T-helper 2 cell treated with Interferon-gamma antibody and Interleukin-4, amounts not matched to agents 5 μg/mL and 100 μg/mL, for 36 hours (primary cell): ENCODE data around the gene STYK1.
"Not testable (repeated sequence)": the region's sequence is repeated elsewhere in the genome, so short reads cannot be mapped to it uniquely, and the experiment has no call there.

Experiments
- DNase-seq: peaks from one replicate; pipeline ENCODE4 v3.0.0; 2021; ENCODE audit warnings: low spot score
- H3K27ac Mint-ChIP-seq: one replicate; pipeline ENCODE4 v1.8.0; 2021; ENCODE audit warnings: mild to moderate bottlenecking, mixed read lengths
- H3K27me3 Mint-ChIP-seq: one replicate; pipeline ENCODE4 v1.8.0; 2021; ENCODE audit warnings: low read depth, mixed read lengths
- H3K36me3 Mint-ChIP-seq: one replicate; pipeline ENCODE4 v1.8.0; 2021; ENCODE audit warnings: low read depth, mixed read lengths
- H3K4me1 Mint-ChIP-seq: one replicate; pipeline ENCODE4 v1.8.0; 2021; ENCODE audit warnings: low read depth, mixed read lengths
- H3K4me3 Mint-ChIP-seq: one replicate; pipeline ENCODE4 v1.8.0; 2022; ENCODE audit warnings: mild to moderate bottlenecking, moderate library complexity, mixed read lengths
- H3K9me3 Mint-ChIP-seq: one replicate; pipeline ENCODE4 v1.8.0; 2021; ENCODE audit warnings: mixed read lengths

STYK1 gene

GRCh38 chr12:10623131-10623530 is 50.7 kb downstream of the STYK1 start:
- no peaks in the 10 kb centered on the region for H3K36me3 Mint-ChIP-seq
- H3K4me1 Mint-ChIP-seq: no peaks in the 10 kb centered on the region
- H3K9me3 Mint-ChIP-seq: no peaks in the 10 kb centered on the region
- no peak overlapping the region for H3K4me3 Mint-ChIP-seq
- peaks cover 55% of the 10 kb centered on the region for H3K27me3 Mint-ChIP-seq
- DNase-seq: no peak
- H3K27ac Mint-ChIP-seq: no peak overlapping the region

- H3K4me1 Mint-ChIP-seq: no peaks in the 10 kb centered on the region
Observed at GRCh38 chr12:10621278-10621677, 52.6 kb downstream of the STYK1 start.

GRCh38 chr12:10620078-10620779 is 53.6 kb downstream of the STYK1 start:
- H3K27me3 Mint-ChIP-seq: peaks cover 56% of the 10 kb centered on the region
- no peaks in the 10 kb centered on the region for H3K36me3 Mint-ChIP-seq
- no peak for DNase-seq
- no peak overlapping the region for H3K4me3 Mint-ChIP-seq
- H3K27ac Mint-ChIP-seq: no peak overlapping the region
- H3K9me3 Mint-ChIP-seq: no peaks in the 10 kb centered on the region
- no peaks in the 10 kb centered on the region for H3K4me1 Mint-ChIP-seq

More at GRCh38 chr12:10621278-10621677, 52.6 kb downstream of the STYK1 start:
- Mint-ChIP-seq H3K27me3 (peaks cover 54% of the 10 kb centered on the region), H3K9me3 (no peaks in the 10 kb centered on the region), H3K36me3 (no peaks in the 10 kb centered on the region), H3K27ac (no peak overlapping the region), H3K4me3 (no peak overlapping the region)
- DNase-seq: no peak

- Mint-ChIP-seq H3K36me3 (peaks cover 1% of the 10 kb centered on the region), H3K27me3 (peaks cover 55% of the 10 kb centered on the region), H3K4me3 (no peak overlapping the region), H3K27ac (no peak overlapping the region), H3K9me3 (no peaks in the 10 kb centered on the region), H3K4me1 (peaks cover 6% of the 10 kb centered on the region)
- no peak for DNase-seq
Observed at GRCh38 chr12:10618338-10618987, 55.4 kb downstream of the STYK1 start.

- peaks cover 4% of the 10 kb centered on the region for H3K36me3 Mint-ChIP-seq
- peaks cover 9% of the 10 kb centered on the region for H3K4me1 Mint-ChIP-seq
- H3K27me3 Mint-ChIP-seq: peaks cover 55% of the 10 kb centered on the region
- H3K9me3 Mint-ChIP-seq: no peaks in the 10 kb centered on the region
- DNase-seq: no peak
- H3K4me3 Mint-ChIP-seq: no peak overlapping the region
- no peak overlapping the region for H3K27ac Mint-ChIP-seq
Observed at GRCh38 chr12:10617863-10618262, 56.0 kb downstream of the STYK1 start.

- no peaks in the 10 kb centered on the region for H3K9me3 Mint-ChIP-seq
- no peak for DNase-seq
- peaks cover 24% of the 10 kb centered on the region for H3K4me1 Mint-ChIP-seq
- peaks cover 39% of the 10 kb centered on the region for H3K27me3 Mint-ChIP-seq
- H3K4me3 Mint-ChIP-seq: no peak overlapping the region
- H3K27ac Mint-ChIP-seq: no peak overlapping the region
- H3K36me3 Mint-ChIP-seq: peaks cover 14% of the 10 kb centered on the region
Observed at GRCh38 chr12:10615532-10615931, 58.3 kb downstream of the STYK1 start.

GRCh38 chr12:10614056-10614370 is 59.8 kb downstream of the STYK1 start:
- Mint-ChIP-seq H3K27me3 (peaks cover 28% of the 10 kb centered on the region), H3K36me3 (peaks cover 26% of the 10 kb centered on the region), H3K9me3 (no peaks in the 10 kb centered on the region), H3K27ac (peak overlapping the region; percentile 100), H3K4me3 (peak overlapping the region; percentile 100), H3K4me1 (peaks cover 28% of the 10 kb centered on the region)
- no peak for DNase-seq

GRCh38 chr12:10613349-10614055 is 60.4 kb downstream of the STYK1 start, which contains the start of gene MAGOHB:
MAGOHB (minus strand) TSS chr12:10613609; CDS start chr12:10613532, 77 bp downstream.
- Mint-ChIP-seq H3K36me3 (peaks cover 29% of the 10 kb centered on the region), H3K27ac (peak within 1 kb of the TSS; percentile 100), H3K4me1 (peaks cover 28% of the 10 kb centered on the region), H3K4me3 (peak within 1 kb of the TSS; percentile 100), H3K27me3 (peaks cover 25% of the 10 kb centered on the region), H3K9me3 (no peaks in the 10 kb centered on the region)
- peak; percentile 95 for DNase-seq

GRCh38 chr12:10612984-10613348 is 60.9 kb downstream of the STYK1 start:
- Mint-ChIP-seq H3K36me3 (peaks cover 32% of the 10 kb centered on the region), H3K9me3 (no peaks in the 10 kb centered on the region), H3K4me3 (peak overlapping the region; percentile 100), H3K27ac (peak overlapping the region; percentile 100), H3K27me3 (peaks cover 20% of the 10 kb centered on the region), H3K4me1 (peaks cover 28% of the 10 kb centered on the region)
- no peak for DNase-seq

- H3K36me3 Mint-ChIP-seq: peaks cover 34% of the 10 kb centered on the region
Observed at GRCh38 chr12:10612110-10612509, 61.7 kb downstream of the STYK1 start.

GRCh38 chr12:10611258-10611657 is 62.6 kb downstream of the STYK1 start:
- Mint-ChIP-seq H3K4me3 (peak overlapping the region; percentile 100), H3K36me3 (peaks cover 37% of the 10 kb centered on the region), H3K4me1 (peaks cover 30% of the 10 kb centered on the region)
- H3K27me3 Mint-ChIP-seq, H3K27ac Mint-ChIP-seq, H3K9me3 Mint-ChIP-seq, DNase-seq: not testable (repeated sequence)

More at GRCh38 chr12:10612110-10612509, 61.7 kb downstream of the STYK1 start:
- no peak for DNase-seq
- Mint-ChIP-seq H3K9me3 (no peaks in the 10 kb centered on the region), H3K27me3 (peaks cover 14% of the 10 kb centered on the region), H3K4me3 (peak overlapping the region; percentile 100), H3K27ac (peak overlapping the region; percentile 100), H3K4me1 (peaks cover 29% of the 10 kb centered on the region)

- peaks cover 46% of the 10 kb centered on the region for H3K36me3 Mint-ChIP-seq
- no peak for DNase-seq
- no peak overlapping the region for H3K4me3 Mint-ChIP-seq
- H3K27me3 Mint-ChIP-seq: peaks cover 6% of the 10 kb centered on the region
- H3K4me1 Mint-ChIP-seq: peaks cover 30% of the 10 kb centered on the region
- no peaks in the 10 kb centered on the region for H3K9me3 Mint-ChIP-seq
- peak overlapping the region; percentile 37 for H3K27ac Mint-ChIP-seq
Observed at GRCh38 chr12:10610188-10610587, 63.7 kb downstream of the STYK1 start.

GRCh38 chr12:10607885-10608458 is 65.9 kb downstream of the STYK1 start:
- H3K36me3 Mint-ChIP-seq: peaks cover 48% of the 10 kb centered on the region
- DNase-seq: no peak
- H3K27ac Mint-ChIP-seq: no peak overlapping the region
- H3K27me3 Mint-ChIP-seq: no peaks in the 10 kb centered on the region
- peaks cover 23% of the 10 kb centered on the region for H3K4me1 Mint-ChIP-seq
- no peak overlapping the region for H3K4me3 Mint-ChIP-seq
- H3K9me3 Mint-ChIP-seq: no peaks in the 10 kb centered on the region

- no peak overlapping the region for H3K27ac Mint-ChIP-seq
- no peak for DNase-seq
- H3K9me3 Mint-ChIP-seq: no peaks in the 10 kb centered on the region
- H3K4me3 Mint-ChIP-seq: no peak overlapping the region
- H3K27me3 Mint-ChIP-seq: no peaks in the 10 kb centered on the region
- peaks cover 1% of the 10 kb centered on the region for H3K4me1 Mint-ChIP-seq
- H3K36me3 Mint-ChIP-seq: peaks cover 24% of the 10 kb centered on the region
Observed at GRCh38 chr12:10601860-10602259, 72.0 kb downstream of the STYK1 start.
